Measurements from ENCODE around the gene LRRC3C.
"Not testable (repeated sequence)": the region's sequence is repeated elsewhere in the genome, so short reads cannot be mapped to it uniquely, and the experiment has no call there.

LRRC3C gene

GRCh38 chr17:39946551-39947330, 19.2 kb downstream of the LRRC3C start:
- no peak for DNase-seq (ENCODE audit: low read depth in 2 of 2)

- DNase-seq (ENCODE audit: low read depth in 2 of 2) = not testable (repeated sequence)
Observed at GRCh38 chr17:39948489-39948828, 20.9 kb downstream of the LRRC3C start.

- DNase-seq (ENCODE audit: low read depth in 2 of 2) = no peak
Observed at GRCh38 chr17:39949028-39949427, 21.5 kb downstream of the LRRC3C start.

- no peak for DNase-seq (ENCODE audit: low read depth in 2 of 2)
Observed at GRCh38 chr17:39950871-39951348, 23.4 kb downstream of the LRRC3C start.

- no peak for DNase-seq (ENCODE audit: low read depth in 2 of 2)
Observed at GRCh38 chr17:39951924-39952679, 24.6 kb downstream of the LRRC3C start.

- DNase-seq (ENCODE audit: low read depth in 2 of 2) = peak; percentile 87 to 94
Observed at GRCh38 chr17:39952680-39953470, 25.3 kb downstream of the LRRC3C start.

- DNase-seq (ENCODE audit: low read depth in 2 of 2) = no peak
Observed at GRCh38 chr17:39953471-39953888, 25.9 kb downstream of the LRRC3C start.

- DNase-seq (ENCODE audit: low read depth in 2 of 2) = no peak
Observed at GRCh38 chr17:39954876-39955275, 27.3 kb downstream of the LRRC3C start.

- no peak for DNase-seq (ENCODE audit: low read depth in 2 of 2)
Observed at GRCh38 chr17:39955726-39956225, 28.2 kb downstream of the LRRC3C start.

GRCh38 chr17:39960524-39961041, 33.1 kb downstream of the LRRC3C start:
- DNase-seq (ENCODE audit: low read depth in 2 of 2) = no peak

GRCh38 chr17:39962642-39963220, 35.2 kb downstream of the LRRC3C start, which contains the start of gene GSDMA:
GSDMA (plus strand) TSS chr17:39963004; CDS start chr17:39965688, 2,684 bp downstream.
- no peak for DNase-seq (ENCODE audit: low read depth in 2 of 2)

GRCh38 chr17:39963829-39964228, 36.3 kb downstream of the LRRC3C start:
- DNase-seq (ENCODE audit: low read depth in 2 of 2) = no peak

GRCh38 chr17:39965017-39965699, 37.6 kb downstream of the LRRC3C start:
- DNase-seq (ENCODE audit: low read depth in 2 of 2) = no peak

GRCh38 chr17:39966771-39967170, 39.2 kb downstream of the LRRC3C start:
- no peak for DNase-seq (ENCODE audit: low read depth in 2 of 2)

- DNase-seq (ENCODE audit: low read depth in 2 of 2) = no peak
Observed at GRCh38 chr17:39968761-39969160, 41.2 kb downstream of the LRRC3C start.

- no peak for DNase-seq (ENCODE audit: low read depth in 2 of 2)
Observed at GRCh38 chr17:39969375-39969774, 41.8 kb downstream of the LRRC3C start.

GRCh38 chr17:39970157-39970692, 42.7 kb downstream of the LRRC3C start:
- DNase-seq (ENCODE audit: low read depth in 2 of 2) = no peak

- DNase-seq (ENCODE audit: low read depth in 2 of 2) = no peak
Observed at GRCh38 chr17:39971076-39971603, 43.6 kb downstream of the LRRC3C start.

- DNase-seq (ENCODE audit: low read depth in 2 of 2) = no peak
Observed at GRCh38 chr17:39972271-39972670, 44.7 kb downstream of the LRRC3C start.

GRCh38 chr17:39973496-39973895, 46.0 kb downstream of the LRRC3C start:
- no peak for DNase-seq (ENCODE audit: low read depth in 2 of 2)
